Uterus (tissue), 2 donors: ENCODE measurements around the gene UPK3BL1.
"Not testable (repeated sequence)": the region's sequence is repeated elsewhere in the genome, so short reads cannot be mapped to it uniquely, and the experiment has no call there.

ENCODE experiments used
- CTCF ChIP-seq, 4 experiments: fragments of 200-600 bp in 2 of 4; fragments of 450-650 bp in 2 of 4; sonication (generic) in 2 of 4; IDR thresholded peaks; one replicate each; pipeline ENCODE4 v1.5.1; 2016 to 2019; ENCODE audit warnings: antibody characterized with exemption in 4 of 4, mild to moderate bottlenecking in 2 of 4, moderate library complexity in 1 of 4
- POLR2A ChIP-seq, 2 donors: fragments of 450-650 bp; IDR thresholded peaks; one replicate each; pipeline ENCODE4 v1.6.1; 2016; ENCODE audit warnings: antibody characterized with exemption in 2 of 2, mild to moderate bottlenecking in 1 of 2, moderate library complexity in 1 of 2

DNA sequence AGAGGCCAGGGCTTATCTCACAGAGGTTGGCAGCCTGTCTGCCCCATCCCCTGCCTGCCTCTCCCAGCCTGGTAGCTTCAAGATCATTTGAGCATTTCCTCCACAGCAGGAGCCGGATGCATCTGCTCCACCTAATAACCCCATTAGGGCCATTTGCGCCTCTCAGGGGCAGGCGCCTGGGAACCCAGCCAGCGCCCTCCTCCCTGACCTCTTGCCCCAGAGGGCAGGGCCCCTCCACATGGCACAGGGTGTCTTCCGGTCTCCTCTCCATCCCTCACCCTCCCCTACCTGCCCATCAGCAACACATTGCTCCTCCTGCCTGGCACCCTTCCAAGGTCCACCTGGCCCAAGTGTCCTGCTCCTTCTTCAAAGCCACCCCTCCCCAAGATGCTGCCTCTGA lies 7.2 kb downstream of the UPK3BL1 start:
- not testable (repeated sequence) for TF ChIP-seq POLR2A, CTCF (IDR thresholded peaks at IDR 0.05)
